Muscle of arm (tissue), 12 donors: ENCODE results near the gene MIGA2. TPM values are rescaled to one million over a fixed set of nuclear protein-coding genes. Genes with fewer than 3 reads are reported as not detected.
A peak's percentile ranks its signal among the peaks of the same experiment; 100 is the strongest.
"Not testable (repeated sequence)": the region's sequence is repeated elsewhere in the genome, so short reads cannot be mapped to it uniquely, and the experiment has no call there.

Experiments used
- DNase-seq: peaks from one replicate; pipeline ENCODE4 v3.0.0-alpha.2; 2013
- polyA plus RNA-seq, 12 donors: library from polyadenylated mRNA; unstranded; fragments of 120-200 nt; gene quantifications; one replicate each; pipeline ENCODE4 v1.2.1, GENCODE V29; 2013; ENCODE audit not compliant: insufficient read length in 12 of 12

MIGA2 gene
- polyA plus RNA-seq, 12 donors = 9.6 to 21.6 (median 13.6) TPM; not detected in 1

DNA sequence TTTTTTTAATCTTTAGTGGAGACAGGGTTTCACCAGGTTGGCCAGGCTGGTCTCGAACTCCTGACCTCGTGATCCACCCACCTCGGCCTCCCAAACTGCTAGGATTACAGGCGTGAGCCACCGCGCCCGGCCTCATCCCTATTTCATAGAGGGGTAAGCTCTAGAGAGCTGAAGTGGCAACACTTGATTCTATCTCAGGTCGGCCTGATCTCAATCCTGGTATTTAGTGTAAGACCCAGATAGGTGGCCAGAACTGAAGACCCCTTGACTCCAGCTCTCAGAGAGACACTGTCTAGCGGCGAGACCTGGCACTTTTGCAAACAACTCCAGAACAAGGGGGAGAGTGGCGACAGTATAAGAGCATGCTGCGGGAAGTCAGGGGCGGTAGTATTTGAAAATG, 588 bp upstream of the MIGA2 start:
- not testable (repeated sequence) for DNase-seq

DNA sequence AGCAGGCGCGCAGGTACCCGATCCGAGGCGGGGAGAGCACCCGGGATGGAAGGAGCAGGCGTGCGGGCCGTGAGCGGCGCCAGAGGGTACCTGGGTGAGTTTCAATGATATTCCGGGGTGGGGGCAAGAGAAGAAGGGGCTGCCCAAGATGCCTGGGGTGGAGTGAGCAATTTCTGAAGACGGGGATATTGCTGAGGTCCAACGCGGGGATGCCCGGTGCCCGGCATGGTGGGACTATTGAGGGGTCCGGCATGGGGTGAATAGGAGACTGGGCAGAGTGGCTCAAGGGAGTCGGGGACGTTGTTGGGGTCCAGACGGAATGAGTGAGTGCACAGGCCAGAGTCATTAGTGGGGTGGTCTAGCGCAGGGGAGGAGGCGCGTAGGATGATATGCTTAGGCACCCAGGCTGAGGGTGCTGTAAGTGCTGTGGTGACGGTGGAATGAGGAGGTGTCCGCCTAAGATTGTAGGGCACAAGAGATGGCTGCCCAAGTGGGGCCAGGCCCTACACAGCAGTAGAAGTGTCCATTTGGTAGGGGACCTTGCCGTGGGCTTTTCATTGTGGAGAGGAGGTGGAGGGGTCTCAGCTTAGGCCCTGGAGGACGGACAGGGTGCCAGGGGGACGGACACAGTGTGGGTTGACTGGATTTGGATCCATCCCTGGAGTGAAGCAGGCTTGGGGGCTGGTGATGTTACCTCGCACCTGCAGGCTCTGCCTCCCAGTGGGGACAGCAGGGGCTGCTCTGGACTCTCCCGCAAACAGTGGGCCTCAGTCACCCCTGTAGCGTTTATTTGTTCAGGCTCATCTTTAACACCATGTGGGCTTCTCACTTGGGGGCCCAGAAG, 719 bp downstream of the MIGA2 start:
- no peak for DNase-seq

DNA sequence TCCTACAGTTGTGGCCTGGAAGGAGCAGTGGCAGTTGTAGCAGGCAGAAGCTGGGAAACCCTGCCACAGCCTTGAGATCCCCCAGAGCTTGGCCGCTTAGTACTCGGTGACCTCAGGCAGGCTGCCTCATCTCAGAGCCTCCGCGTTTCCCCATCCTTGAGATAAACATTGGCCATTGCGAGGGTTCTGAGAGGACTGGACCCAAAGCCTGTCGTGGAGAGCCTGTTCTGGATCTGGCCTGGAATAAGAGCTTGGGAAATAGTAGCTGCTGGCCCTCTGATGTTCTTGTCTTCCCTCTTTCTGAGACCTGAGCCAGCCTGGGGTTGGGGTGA, 1.3 kb downstream of the MIGA2 start:
- no peak for DNase-seq

DNA sequence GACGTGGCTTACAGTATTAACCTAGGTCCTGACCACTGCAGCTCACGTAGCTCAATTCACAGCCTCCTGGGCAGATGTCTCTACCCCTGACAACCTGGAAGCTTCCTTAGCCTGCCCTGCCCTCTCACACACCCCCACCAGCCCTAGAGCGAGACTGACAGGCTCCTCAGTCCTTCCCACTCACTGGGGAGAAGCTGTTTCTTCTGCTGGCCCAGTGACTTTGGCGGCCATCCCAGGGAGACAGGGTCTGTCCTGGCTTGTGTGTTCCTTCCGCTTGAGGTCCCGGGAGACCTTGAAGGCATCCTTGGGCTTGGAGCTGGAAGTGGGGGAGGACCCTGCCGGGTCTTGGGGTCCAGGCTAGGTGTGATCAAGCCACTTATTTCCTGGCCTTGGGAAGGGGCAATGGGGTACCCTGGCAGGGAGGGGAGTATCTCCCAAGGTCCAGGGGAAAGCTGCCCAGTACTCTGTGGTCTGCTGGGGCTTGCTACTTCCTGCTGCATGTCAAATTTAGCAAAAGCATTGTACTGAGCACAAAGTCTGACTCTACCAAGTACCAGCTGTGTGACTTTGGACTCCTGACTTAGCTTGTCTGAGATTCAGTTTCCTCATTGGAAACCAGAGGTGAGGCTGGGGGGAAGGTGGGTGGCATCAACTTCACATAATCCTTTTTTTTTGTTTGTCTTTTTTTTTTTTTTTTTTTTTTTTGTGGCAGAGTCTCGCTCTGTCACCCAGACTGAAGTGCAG, 1.9 kb downstream of the MIGA2 start:
- no peak for DNase-seq

DNA sequence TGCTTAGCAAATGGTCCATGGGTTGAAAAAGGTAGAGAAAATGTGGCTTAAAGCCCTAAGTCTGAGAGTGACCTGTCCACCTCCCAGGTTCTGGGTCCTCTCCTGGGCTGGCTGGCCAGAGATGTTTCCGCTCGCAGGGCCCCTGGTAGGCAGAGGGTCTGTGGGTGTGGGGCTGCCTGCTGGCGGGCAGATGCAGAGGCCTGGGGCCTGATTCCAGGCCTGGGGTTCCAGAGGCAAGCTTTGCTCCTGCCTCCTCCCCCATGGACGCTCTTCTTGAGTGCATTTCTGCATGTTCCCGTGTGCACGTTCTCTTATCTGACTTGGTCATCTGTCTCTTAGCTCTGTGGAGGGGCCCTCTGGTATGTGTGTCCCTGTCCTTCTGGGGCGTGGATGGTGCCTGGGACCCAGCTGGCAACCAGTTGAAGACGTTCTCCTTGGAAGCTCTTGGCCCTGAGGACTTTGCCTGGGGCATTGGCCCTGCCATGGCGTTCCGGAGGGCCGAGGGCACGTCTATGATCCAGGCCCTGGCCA, 3.8 kb downstream of the MIGA2 start:
- no peak for DNase-seq

GRCh38 chr9:129042016-129042415, 5.6 kb downstream of the MIGA2 start:
- DNase-seq = no peak

DNA sequence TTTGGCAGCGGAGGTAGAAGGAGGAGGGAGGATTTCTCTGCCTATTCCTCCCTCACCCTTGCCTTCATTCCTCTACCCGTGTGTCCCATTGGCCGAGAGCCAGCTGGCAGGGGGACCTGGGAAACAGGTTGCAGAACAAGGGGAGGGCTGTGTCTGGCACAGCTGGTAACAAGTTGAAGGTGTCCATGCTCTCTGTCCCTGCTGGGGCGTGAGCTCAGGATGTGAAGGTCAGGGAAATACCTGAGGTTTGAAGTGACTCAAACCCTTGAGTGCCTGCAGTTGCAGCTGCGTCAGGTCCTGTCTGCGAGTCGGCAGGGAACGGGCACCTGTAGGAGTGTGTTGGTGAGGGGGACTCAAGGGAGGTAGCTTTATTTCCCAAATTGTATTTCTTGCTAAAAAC, 16.2 kb downstream of the MIGA2 start:
- no peak for DNase-seq

- DNase-seq = no peak
Observed at GRCh38 chr9:129053020-129053419, 16.6 kb downstream of the MIGA2 start.

DNA sequence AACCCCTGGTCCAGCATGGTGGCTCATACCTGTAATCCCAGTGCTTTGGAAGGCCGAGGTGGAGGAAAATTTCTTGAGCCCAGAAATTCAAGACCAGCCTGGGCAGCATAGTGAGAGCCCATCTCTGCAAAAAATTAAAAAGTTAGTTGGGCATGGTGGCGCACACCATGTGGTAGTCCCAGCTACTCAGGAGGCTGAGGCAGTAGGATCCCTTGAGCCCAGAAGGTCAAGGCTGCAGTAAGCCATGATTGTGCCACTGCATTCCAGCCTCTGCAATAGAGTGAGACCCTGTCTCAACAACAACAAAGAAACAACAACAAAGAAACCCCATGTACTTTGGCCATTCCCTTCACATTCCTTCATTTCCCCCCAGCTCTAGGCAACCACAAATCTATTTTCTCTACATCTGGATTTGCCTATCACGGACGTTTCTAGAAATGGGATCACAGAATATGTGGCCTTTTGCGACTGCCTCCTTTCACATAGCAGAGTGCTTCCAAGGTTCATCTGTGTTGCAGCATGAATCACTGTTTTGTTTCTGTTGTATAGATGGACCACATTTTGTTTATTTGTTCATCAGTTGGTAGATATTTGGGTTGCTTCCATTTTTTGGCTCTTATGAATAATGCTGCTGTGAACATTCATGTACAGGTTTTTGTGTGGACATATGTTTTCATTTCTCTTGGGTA, 17.9 kb downstream of the MIGA2 start:
- DNase-seq = no peak

DNA sequence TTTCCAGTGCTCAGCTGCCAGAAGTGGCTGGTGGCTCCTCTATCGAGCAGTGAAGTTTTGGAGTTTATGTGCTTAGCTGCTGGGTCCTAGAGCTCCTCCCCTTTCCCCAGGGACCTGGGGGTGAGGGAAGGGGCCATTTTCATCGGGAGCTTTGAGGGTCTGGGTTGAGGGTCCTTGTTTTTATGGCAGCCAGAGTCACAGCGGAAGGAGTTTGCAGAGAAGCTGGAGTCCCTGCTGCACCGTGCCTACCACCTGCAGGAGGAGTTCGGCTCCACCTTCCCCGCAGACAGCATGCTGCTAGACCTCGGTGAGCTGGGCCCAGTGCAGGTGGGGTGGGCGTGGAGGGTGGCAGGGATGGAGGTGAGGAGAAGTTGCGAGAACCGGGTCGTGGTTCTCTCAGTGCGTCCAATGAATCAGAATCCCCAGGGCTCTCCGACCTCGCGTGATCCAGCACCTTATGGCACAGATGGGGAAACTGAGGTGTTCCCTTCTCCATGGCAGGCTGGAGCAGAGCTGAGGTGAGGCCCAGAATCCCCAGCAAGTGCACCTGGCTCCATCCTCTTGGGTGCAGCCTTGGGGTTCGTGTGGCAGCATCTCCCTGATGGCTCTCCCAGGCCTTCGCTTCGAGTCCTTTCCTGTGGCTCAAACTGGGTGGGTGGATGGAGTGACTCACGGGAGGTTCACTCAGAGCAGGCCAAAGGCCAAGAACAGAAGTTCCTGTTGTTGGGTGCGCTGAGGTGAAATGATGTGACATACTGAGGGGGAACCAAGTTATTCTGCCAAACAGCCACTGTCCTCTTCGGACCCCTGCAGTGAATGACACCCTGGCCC, 22.8 kb downstream of the MIGA2 start:
- DNase-seq = no peak

DNA sequence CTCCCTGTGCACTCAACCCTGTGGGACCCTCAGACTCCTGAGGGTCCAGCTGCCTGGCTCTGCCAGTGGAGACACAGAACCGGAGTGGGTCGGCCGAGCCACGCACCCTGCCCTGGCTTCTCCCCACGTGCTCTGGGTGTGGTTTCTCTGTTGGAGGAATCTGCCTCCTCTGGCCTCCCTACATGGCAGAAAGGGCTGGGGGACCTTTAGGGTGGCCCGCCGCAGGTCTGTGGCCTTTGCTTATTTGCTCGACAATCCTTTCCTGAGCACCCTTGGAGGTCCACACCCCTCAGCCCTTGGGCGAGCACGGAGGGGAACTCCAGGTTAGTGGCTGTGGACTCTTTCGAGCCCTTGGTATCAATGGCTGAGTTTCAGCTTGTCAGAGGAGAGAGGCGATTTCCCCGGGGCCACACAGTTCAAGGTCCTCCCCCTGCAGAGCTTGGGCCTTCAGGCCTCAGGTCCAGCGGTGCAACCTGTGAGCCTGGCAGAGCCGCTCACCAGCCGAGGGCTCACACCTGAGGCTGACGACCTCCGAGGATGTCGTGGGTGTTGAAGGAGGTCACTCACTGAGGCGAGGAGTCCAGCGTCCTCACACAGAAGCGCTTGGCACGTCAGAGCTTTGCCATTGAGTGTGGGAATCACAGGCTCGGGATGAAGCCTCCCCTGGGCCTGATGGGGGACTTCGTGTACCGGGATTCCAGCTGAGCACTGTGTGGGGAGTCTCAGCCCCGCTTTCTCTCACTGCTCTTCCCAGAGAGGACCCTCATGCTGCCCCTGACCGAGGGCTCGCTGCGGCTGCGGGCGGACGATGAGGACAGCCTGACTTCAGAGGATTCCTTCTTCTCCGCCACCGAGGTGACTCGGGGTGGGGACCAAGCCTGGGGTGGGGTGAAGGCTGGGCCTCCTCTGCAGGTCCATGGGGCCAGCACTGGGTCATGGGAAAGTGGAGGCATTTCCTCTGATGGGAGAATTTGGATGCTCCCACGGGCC, 23.7 kb downstream of the MIGA2 start:
- DNase-seq = no peak

- no peak for DNase-seq
Observed at GRCh38 chr9:129060991-129061390, 24.6 kb downstream of the MIGA2 start.

- no peak for DNase-seq
Observed at GRCh38 chr9:129063061-129063460, 26.6 kb downstream of the MIGA2 start.

- no peak for DNase-seq
Observed at GRCh38 chr9:129064499-129064908, 28.1 kb downstream of the MIGA2 start.

- no peak for DNase-seq
Observed at GRCh38 chr9:129068110-129068509, 31.7 kb downstream of the MIGA2 start.

DNA sequence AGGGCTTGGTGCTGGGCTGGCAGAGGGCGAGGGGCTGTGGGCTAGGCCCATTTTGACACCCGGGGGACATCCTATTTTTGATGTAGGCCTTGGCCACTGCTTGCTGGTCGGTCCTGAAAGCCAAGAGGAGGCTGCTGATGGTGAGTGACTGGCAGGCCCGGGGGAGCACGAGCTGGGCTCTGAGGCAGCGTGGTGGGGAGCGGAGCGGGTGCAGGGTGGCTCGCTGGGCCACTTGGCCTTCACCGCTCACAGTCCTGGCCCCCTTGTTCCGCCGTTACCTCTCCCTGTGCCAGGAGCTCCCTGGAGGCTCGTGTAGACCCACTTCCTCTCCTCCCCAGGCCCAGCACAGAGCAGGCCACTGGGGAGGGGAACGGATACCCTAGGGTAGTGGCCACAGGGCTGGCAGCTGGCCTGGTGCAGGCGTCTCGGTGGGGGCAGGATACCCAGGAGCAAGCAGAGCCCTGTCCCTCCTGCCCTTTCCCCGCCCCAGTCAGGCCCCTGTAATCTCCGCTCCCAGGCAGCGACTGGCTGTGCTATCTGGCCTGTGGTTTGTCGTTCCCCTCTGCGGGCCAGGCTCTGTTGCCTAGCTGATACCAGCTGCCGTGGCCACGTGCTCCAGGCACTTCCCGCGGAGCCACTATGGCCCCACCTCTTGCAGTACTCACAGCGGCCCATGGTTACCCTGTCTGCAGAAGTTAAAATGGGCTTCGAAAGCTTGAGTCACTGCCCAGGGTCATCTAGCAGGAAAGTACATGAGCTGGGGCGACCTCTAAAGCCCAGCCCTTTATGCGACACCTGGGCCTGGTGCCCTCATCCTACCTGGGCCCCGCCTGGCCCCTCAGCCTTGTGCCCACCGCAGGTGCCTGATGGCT, 32.8 kb downstream of the MIGA2 start:
- DNase-seq = peak; percentile 15

DNA sequence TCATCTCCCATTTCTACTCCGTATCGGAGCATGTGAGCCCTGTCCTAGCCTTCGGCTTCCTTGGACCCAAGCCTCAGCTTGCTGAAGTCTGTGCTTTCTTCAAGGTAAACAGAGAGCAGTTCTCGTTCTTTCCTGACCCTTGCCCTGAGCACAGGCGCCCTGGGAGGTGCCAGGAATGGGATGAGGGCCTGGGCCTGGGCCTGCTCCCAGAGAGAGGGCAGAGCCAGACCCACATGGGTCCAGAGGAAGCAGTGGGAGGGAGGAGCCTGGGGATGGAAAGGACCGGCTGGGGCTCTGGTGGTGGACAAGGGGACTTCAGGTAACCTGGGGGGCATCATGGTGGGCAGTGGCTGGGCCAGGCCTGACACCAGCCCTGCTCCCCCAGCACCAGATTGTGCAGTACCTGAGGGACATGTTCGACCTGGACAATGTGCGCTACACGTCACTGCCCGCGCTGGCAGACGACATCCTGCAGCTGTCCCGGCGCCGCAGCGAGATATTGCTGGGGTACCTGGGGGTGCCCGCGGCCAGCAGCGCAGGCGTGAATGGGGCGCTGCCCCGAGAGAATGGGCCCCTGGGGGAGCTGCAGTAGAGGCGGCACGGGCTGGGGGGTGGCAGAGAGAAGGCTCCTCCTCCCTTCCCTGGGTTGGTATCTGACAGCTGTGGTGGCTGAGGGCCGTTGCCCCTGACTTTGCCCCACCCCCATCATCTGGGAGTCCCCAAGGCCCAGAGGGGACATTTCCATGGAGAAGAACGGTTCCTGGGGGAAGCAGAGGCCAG, 33.6 kb downstream of the MIGA2 start:
- no peak for DNase-seq
